Ovary (tissue), 9 donors: Measurements from ENCODE around the gene MAG. TPM values are rescaled to one million over a fixed set of nuclear protein-coding genes. Genes with fewer than 3 reads are reported as not detected.

Experiments
- DNase-seq, 5 donors: peaks; one replicate each; pipeline ENCODE4 v3.0.0-alpha.2; 2019 to 2020
- H3K27ac ChIP-seq, 2 donors: fragments of 200-600 bp; one replicate each; pipeline versions ENCODE4 v1.5.1 to v1.8.0; 2019 to 2022
- H3K27me3 ChIP-seq: fragments of 200-600 bp; one replicate; pipeline ENCODE4 v1.8.0; 2022
- H3K36me3 ChIP-seq: fragments of 200-600 bp; sonication (generic); one replicate; pipeline ENCODE4 v1.5.1; 2019
- H3K4me1 ChIP-seq: one replicate; pipeline ENCODE4 v1.8.1; 2013; ENCODE audit warnings: mild to moderate bottlenecking, moderate library complexity; ENCODE audit not compliant: insufficient read depth
- H3K4me3 ChIP-seq: fragments of 200-600 bp; sonication (generic); one replicate; pipeline ENCODE4 v1.5.1; 2017
- H3K9me3 ChIP-seq, 2 donors: fragments of 200-600 bp in 1 of 2; sonication (generic) in 1 of 2; one replicate each; pipeline versions ENCODE4 v1.5.1 to v1.8.1; 2013 to 2019; ENCODE audit warnings: mild to moderate bottlenecking in 1 of 2, moderate library complexity in 1 of 2
- EP300 ChIP-seq: sonication (generic); formaldehyde crosslinking; IDR thresholded peaks from one replicate; pipeline ENCODE4 v1.6.1; 2017; ENCODE audit warnings: antibody characterized with exemption
- POLR2A ChIP-seq: fragments of 450-650 bp; IDR thresholded peaks from one replicate; pipeline ENCODE4 v1.6.1; 2017; ENCODE audit warnings: antibody characterized with exemption, mild to moderate bottlenecking, moderate library complexity
- WGBS, 3 donors: extraction: QIAGEN DNeasy Blood & Tissue Kit in 1 of 3; methylation state at CpG; one replicate each; pipeline versions ENCODE4 v1.1.5 to v1.1.7; 2013 to 2017; 5-methylcytosine and 5-hydroxymethylcytosine counted together
- intact Hi-C, 4 donors: fragments of 100-400 bp; cut with DNase I; formaldehyde crosslinking; loops; one replicate each; pipeline versions ENCODE4 v1.11.0 to v1.15.1; 2022 to 2023
- polyA plus RNA-seq, 2 donors: library from polyadenylated mRNA; stranded (reverse); fragments of 200-250 nt in 1 of 2; fragments of 350-450 nt in 1 of 2; fragmentation: Illumina TruSeq in 1 of 2; extraction: RNeasy Lipid Tissue Mini Kit (QIAGEN cat#74804) in 1 of 2; gene quantifications; one replicate each; pipeline ENCODE4 v1.2.3, GENCODE V29; 2013 to 2014
- total RNA-seq, 7 donors: library from RNA; depleted of rRNA in 2 of 7; stranded (reverse); fragments of >200 nt in 2 of 7; fragmentation: NEBNext Ultra II Directional in 3 of 7; extraction: Animal tissue kit (Norgen Biotek cat#: 25700) in 3 of 7; gene quantifications; one replicate each; pipeline versions ENCODE4 v1.1.0 to v1.2.4, GENCODE V29; 2016 to 2023
- TF ChIP-seq, protein P1 (sequence below), 3 donors: fragments of 450-650 bp in 2 of 3; fragments of 200-600 bp in 1 of 3; IDR thresholded peaks; one replicate each; pipeline versions ENCODE4 v1.5.1 to v1.8.0; 2016 to 2022; ENCODE audit warnings: antibody characterized with exemption in 3 of 3, mild to moderate bottlenecking in 1 of 3
- donor health status: DM: no; HTN: no; CAD: no; lungs with moderate emphysema.
- donor health status: DM: no; HTN: no; CAD: no.
- donor health status: Bipolar disorder and iron deficiency.
- donor health status: DM: yes; HTN: yes; CAD: no.
- donor health status: DM: no; HTN: no; CAD: no.
- donor health status: DM: yes; HTN: yes; CAD: no.

MAG gene
- total and polyA plus RNA-seq, 9 donors: 1.1 to 146 (median 94.2) TPM

GRCh38 chr19:35279374-35279773, 12.6 kb upstream of the MAG start:
- Histone ChIP-seq H3K4me3 (no peak overlapping the region), H3K9me3 (no peaks in the 10 kb centered on the region), H3K36me3 (no peaks in the 10 kb centered on the region), H3K4me1 (peaks cover 19% of the 10 kb centered on the region), H3K27me3 (no peaks in the 10 kb centered on the region), H3K27ac (peak overlapping the region in 1 of 2 donors; percentile 87)
- 51 to 65% (median 61%) methylated on average over 11 of the region's 11 CpGs for WGBS, 3 donors
- intact Hi-C loops: loop anchor here in 2 of 4 donors (2.0 to 10.0 kb wide), 2 partner anchors 27 to 65 kb away; partner anchors contain the start of gene FFAR1 (in 1 of the 2)
- TF ChIP-seq, protein P1, sequence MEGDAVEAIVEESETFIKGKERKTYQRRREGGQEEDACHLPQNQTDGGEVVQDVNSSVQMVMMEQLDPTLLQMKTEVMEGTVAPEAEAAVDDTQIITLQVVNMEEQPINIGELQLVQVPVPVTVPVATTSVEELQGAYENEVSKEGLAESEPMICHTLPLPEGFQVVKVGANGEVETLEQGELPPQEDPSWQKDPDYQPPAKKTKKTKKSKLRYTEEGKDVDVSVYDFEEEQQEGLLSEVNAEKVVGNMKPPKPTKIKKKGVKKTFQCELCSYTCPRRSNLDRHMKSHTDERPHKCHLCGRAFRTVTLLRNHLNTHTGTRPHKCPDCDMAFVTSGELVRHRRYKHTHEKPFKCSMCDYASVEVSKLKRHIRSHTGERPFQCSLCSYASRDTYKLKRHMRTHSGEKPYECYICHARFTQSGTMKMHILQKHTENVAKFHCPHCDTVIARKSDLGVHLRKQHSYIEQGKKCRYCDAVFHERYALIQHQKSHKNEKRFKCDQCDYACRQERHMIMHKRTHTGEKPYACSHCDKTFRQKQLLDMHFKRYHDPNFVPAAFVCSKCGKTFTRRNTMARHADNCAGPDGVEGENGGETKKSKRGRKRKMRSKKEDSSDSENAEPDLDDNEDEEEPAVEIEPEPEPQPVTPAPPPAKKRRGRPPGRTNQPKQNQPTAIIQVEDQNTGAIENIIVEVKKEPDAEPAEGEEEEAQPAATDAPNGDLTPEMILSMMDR (IDR thresholded peaks at IDR 0.05): no peak
- no peak for TF ChIP-seq EP300
- TF ChIP-seq POLR2A: no peak
- no peak for DNase-seq

DNA sequence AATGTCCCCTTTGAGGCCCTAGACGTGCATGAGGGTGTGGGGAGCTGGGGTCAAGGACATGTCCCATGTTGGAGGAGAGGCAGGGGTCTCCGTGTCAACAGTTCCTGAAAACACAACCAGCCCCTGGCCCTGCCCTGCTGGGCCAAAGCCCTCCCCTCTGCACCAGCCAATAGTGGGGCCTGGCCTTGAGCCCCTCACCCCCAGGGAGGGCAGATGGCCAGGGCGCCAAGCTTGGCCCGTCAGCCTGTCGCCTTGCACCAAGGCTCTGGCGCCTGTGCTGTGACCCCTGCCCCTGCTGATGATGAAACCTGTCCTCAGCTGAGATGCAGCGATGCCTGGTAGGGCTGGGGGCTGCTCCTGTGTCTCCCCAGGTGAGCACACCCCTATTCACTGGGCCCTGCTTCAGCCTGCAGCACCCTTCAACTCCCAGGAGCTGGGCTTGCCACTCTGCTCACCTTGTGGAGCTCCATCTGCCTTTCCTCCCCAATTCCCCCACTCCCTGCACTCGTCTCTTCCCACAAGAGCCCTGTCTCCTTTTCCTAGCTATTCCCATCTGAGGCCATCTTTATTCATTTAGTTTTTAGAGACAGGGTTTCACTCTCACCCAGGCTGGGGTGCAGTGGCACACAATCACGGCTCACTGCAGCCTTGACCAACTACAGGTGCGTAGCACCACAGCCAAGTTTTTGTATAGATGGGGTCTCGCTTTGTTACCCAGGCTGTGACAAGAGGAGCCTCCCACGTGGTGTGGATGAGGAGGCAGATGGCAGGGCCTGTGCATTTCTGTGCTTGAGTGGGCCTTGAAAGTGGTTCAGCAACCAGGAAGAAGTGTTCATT, 11.8 kb upstream of the MAG start:
- H3K27me3 ChIP-seq: no peaks in the 10 kb centered on the region
- no peaks in the 10 kb centered on the region for H3K9me3 ChIP-seq
- intact Hi-C loops: loop anchor here in 2 of 4 donors (2.0 to 10.0 kb wide), 2 partner anchors 27 to 65 kb away; partner anchors contain the start of gene FFAR1 (in 1 of the 2)
- H3K27ac ChIP-seq: peak overlapping the region; percentile 30 to 87
- H3K36me3 ChIP-seq: no peaks in the 10 kb centered on the region
- H3K4me3 ChIP-seq: no peak overlapping the region
- TF ChIP-seq EP300 (no peak), POLR2A (no peak)
- TF ChIP-seq, protein P1 (IDR thresholded peaks at IDR 0.05): no peak
- H3K4me1 ChIP-seq: peaks cover 19% of the 10 kb centered on the region
- 44 to 61% (median 55%) methylated on average over 10 to 12 of the region's 12 CpGs for WGBS, 3 donors
- peak in 4 of 5 donors; percentile 52 to 65 (median 60) for DNase-seq

- Histone ChIP-seq H3K36me3 (no peaks in the 10 kb centered on the region), H3K4me3 (no peak overlapping the region), H3K27me3 (no peaks in the 10 kb centered on the region), H3K4me1 (peaks cover 22% of the 10 kb centered on the region), H3K27ac (peak overlapping the region; percentile 38 to 87), H3K9me3 (no peaks in the 10 kb centered on the region)
- DNase-seq: no peak
- TF ChIP-seq, protein P1 (IDR thresholded peaks at IDR 0.05): no peak
- TF ChIP-seq EP300 (no peak), POLR2A (no peak)
- 81 to 92% (median 88%) methylated on average over 4 of the region's 4 CpGs for WGBS, 3 donors
- intact Hi-C loops: no loop called here
Observed at GRCh38 chr19:35281303-35281702, 10.7 kb upstream of the MAG start.

GRCh38 chr19:35284153-35285094, 7.5 kb upstream of the MAG start:
- no peak for DNase-seq
- intact Hi-C loops: no loop called here
- no peak overlapping the region for H3K4me3 ChIP-seq
- peak overlapping the region in 1 of 2 donors; percentile 22 for H3K27ac ChIP-seq
- no peaks in the 10 kb centered on the region for H3K9me3 ChIP-seq
- no peaks in the 10 kb centered on the region for H3K27me3 ChIP-seq
- no peaks in the 10 kb centered on the region for H3K36me3 ChIP-seq
- WGBS, 3 donors: 81 to 83% (median 83%) methylated on average over 17 of the region's 17 CpGs
- H3K4me1 ChIP-seq: peaks cover 15% of the 10 kb centered on the region
- TF ChIP-seq, protein P1 (IDR thresholded peaks at IDR 0.05): no peak
- TF ChIP-seq EP300 (no peak), POLR2A (no peak)
